HG03521 (cell line): ENCODE data around the gene ERGIC2.
"Not testable (repeated sequence)": the region's sequence is repeated elsewhere in the genome, so short reads cannot be mapped to it uniquely, and the experiment has no call there.

Experiments used
- ATAC-seq: cut with Tn5 transposase; IDR thresholded peaks from one replicate; pipeline ENCODE4 v1.9.1; 2021; ENCODE audit warnings: mild to moderate bottlenecking, moderate library complexity; ENCODE audit not compliant: unreplicated experiment

ERGIC2 gene, protein sequence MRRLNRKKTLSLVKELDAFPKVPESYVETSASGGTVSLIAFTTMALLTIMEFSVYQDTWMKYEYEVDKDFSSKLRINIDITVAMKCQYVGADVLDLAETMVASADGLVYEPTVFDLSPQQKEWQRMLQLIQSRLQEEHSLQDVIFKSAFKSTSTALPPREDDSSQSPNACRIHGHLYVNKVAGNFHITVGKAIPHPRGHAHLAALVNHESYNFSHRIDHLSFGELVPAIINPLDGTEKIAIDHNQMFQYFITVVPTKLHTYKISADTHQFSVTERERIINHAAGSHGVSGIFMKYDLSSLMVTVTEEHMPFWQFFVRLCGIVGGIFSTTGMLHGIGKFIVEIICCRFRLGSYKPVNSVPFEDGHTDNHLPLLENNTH

DNA sequence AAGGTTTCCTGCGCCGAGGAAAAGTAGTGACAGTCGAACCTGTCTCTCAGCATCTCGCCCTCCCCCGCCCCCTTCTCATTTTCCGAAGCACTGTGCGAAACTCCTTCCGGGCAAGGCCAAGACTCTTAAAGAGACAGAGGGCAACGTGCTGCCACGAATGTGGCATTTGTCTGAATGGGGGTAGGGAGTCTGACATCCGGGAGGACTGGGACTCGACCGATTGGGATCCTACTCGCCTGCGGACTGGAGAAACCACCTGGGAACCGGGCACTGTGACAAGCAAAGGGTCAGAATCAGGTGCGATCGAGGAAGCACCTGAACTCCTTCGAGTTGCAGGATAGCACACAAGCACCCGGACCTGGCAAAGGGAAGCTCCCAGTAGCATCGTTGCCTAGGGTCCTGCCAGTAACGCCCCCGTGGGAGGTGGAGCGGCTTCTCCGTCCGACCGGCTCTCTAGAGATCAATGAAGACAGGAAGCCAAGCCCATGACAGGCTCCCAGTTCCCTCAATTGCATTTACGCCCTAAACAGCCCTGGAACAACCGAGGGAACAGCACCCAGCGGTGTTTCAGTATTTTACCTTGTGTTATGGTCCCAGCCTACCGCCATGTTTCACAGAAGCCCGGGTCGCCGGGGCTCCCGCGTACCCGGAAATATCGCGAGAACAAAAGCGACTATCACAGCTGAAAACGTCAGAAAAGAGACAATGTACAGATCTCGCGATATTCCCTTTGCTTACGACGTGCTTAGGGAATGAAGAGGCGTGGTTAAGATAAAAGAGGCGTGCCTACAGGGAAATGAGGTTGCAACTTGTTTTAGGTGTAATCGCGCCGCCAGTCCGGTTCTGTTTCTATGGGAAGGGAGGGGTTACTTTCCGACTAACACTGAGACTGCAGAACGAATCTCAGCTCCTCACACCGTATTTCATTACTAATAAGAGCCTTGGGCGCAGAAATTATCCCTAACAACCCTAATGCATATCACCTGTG, at the start of gene ERGIC2:
TSS of gene ERGIC2 (minus strand) at position 637 of the 988 bp plus-strand sequence. CDS start 9,539 bp downstream, outside the sequence.
- peak; percentile 96 for ATAC-seq

DNA sequence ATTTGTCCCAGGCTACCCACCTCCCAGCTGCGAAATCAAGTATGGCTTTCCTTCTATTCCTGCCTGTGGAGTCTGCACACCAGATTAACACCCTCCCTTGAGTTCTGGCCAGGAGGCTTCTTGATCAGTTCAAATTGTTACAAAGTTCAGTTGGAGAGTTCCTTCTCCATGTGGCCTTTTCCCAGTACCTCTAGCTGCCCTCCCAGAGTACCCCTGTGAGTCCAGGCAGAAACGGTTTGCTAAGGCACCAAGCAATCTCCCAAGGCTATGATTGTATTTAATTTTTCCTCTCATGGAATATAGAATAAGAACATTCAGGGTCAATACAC, 49.7 kb upstream of the ERGIC2 start:
- no peak for ATAC-seq

DNA sequence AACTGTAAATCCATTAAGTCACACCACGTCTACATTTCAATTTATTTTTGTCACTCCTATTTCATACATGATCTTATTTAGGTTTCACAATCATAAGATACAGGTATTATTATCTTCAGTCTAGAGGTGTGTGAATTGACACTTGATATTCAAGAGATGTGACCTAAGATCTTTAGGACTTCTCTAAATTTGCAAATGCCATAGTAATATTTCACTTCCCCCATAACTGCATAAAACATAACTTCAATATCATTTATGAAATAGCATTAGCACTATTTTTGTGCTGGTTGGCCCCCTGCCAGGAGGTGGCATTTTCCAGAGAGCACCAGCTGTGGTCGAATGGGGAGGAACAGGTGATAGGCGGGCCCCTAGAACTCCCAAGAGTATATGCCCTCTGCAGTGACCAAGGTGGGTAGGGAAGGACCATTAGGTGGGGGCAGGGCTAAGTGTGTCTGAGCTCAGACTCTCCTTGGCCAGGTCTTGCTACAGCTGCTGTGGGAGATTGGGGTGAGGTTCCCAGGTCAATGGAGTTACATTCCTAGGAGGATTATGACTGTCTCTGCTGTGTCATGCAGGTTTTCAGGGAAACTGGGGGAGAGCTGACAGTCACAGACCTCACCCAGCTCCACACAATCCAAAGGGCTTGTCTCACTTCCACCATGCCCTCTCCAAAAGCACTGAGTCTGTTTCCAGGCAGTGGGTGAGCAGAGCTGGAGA, 49.2 kb upstream of the ERGIC2 start:
- no peak for ATAC-seq

DNA sequence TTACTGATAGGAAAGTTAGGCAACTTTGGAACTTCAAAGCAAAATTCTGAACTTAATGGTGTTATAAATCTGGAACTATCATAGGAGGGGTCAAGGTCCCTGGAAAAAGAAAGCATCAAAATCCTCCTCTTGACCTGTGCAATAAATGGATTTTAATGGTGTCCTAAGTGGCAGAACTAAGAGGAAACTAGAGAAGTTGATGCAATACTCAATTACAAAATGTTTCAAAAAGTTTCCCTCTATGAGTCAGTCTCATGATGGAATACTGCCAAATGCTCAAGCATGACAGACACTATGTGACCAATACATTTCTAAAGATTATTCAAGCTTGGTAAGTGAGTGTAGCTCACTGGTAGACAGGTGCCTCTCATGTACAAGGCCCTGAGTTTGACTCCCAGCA, 47.7 kb upstream of the ERGIC2 start:
- ATAC-seq = no peak

DNA sequence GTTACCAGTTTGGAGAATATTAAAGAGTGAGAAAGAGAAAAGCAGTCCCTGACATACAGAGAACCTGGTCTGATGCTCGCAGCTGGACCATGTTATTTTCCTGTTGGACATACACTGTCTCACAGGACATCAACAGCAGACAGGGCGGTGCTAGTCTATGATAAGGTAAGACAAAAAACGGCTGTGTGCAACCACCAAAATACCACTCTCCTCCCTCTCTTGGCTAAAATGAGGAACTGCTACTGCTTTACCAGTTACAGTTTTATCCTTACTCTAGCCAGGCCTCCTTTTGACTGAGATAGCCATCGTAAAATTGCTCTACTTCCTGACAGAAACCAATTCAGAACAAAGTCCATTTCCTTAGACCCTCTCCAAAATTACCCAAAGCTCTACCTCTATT, 47.0 kb upstream of the ERGIC2 start:
- ATAC-seq = peak; percentile 98

DNA sequence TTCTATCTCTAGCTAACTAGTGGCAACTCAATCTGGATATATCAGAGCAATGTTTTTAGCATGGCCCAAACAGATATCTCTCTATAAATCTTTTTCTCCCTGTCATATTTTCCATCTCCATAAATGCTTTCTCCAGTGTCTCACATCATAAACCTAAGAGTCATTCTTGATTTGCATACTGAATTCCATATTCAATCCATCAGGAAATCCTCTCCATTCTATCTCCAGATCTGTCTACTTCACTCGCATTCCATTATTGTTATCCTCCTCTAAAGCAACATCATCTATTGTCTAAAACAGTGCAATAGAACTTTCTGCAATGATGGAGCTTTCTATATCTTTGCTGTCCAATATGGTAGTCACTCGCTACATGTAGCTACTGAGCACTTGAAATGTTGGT, 45.5 kb upstream of the ERGIC2 start:
- no peak for ATAC-seq

DNA sequence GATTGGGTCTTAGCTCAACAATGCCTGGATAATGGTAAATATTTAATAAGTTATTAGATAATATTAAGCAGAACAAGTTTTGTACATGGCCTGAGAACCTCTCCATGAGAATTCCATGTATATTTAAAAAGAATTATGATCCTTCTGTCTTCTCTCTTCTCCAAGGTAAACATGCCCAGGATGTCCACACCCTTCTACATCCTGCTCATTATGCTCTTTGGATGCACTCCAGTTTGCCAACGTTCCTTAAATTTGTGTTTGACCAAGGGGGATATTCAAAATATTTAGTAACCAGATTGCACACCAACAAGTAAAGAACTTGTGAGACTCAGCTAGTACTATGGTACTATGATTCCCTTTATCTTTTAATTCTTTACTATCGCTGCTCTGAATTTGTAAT, 44.8 kb upstream of the ERGIC2 start:
- no peak for ATAC-seq

DNA sequence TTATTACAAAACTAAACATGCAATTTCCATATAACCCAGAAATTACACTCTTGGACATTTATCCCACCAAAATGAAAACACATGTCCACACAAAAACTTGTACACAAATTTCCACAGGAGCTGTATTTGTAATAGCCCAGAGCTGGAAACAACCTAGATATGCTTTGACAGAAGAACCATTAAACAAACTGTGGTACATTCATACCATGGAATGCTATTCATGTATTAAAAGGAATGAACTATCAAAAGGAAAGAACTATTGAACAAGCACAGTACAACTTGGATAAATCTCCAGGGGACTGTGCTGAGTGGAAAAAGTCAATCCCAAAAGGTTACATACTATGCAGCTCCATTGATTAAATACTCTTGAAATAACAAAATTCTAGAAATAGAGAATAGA, 35.8 kb upstream of the ERGIC2 start:
- ATAC-seq = no peak

DNA sequence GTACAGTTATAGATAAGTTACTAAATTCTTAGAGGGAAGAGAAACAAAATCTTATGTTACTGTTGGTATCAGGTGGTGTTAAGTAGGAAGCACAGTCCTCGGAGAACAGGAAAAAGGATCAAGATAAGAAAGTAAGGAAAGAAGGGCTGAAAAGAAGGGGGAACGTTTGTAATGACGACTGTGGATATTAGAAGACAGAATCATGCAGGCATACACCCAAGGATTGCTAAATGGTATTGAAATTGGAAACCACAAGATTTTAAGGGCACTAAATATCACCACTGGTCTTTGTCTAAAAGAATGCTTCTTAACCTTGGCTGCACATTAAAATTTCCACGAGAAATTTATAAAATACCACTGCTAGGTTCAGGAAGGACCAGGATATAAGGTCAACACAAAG, 34.1 kb upstream of the ERGIC2 start:
- no peak for ATAC-seq

DNA sequence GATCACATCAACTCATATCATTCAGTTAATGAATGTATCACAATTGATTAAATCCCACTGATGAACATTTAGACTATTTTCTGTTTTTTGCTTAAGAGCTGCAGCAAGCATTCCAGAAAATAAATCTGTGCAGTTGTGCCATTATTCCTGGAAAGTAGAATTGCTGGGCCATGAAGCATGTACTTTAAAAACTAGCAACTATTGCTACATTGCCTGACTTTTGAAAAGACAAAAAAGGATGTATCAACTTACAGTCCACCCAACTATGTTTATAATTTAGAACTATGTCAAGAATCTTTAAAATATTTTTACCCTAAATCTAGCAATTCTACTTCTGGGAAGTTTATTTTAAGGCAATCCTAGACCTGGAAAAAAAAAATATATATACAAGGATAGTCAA, 33.4 kb upstream of the ERGIC2 start:
- no peak for ATAC-seq

DNA sequence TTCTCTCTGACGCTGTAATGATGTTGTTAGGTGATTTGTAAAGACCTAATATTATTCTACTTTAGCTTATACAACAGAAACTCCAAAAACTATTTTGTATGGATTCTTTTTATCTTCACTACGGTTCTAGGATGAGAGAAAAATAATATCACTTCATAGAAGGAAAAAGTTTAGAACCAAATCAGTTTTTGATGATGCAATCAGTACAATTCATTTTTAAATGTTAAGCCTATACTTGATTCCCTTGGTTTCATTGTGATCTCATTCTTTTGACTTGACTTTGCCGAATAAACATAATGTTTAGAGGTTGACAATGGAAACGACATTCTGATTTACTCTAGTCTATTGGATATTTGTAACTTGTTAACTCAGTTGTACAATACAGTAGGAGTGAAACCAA, 24.6 kb upstream of the ERGIC2 start:
- no peak for ATAC-seq

DNA sequence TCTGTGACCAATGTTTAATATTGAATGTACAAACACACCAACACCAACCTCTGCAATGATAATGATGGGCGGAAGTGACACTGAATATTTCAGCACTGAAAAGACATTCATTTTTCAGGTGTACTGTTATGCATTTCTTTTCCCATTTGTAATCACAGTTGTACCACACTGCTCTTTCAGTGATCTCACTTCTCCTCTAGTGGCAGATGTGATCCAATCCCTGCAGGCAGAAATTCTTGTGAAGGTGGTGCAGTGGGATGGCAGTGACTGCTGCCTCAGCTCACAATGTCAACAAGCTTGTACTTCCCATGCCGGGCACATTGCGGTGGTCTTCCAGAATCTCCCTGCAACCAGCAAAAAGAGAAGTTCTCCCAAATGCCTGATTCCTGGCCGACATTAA, 23.0 kb upstream of the ERGIC2 start:
- no peak for ATAC-seq

DNA sequence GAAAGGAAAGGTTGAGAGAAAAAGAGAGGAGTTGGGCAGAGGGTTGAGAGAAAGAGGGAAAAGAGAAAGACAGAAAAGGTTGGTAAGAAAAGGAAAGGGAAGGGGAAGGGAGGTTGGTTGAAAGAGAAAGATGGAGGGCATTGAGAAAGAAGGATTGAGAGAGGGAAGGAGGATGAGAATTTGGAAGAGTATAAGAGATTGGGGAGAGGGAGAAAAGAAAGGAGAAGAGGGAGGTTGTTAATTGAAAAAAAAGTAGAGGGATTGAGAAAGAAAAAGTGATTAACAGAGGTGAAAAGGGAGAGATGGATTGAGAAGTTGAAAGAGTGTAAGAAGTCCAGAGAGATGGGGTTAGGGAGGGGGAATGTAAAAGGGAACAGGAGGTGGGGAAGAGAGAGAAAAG, 21.5 kb upstream of the ERGIC2 start:
- ATAC-seq = no peak

DNA sequence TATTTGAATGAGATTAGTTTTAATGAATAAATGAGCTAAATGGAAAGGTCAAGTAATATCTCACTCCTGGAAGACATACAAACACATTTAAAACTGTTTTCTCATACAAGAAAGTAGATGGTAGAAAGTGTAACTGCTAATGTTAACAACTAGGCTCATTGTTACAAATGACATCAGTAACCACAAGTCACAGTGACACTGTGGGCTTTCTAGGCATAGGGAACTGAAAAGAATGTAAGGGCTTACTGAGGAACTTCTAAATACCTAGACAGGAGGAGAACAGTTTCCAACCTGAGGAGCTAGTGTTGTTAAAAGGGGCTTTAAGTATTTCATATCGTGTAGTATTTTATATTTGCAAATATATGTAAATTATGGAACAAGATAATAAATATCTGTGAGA, 17.5 kb upstream of the ERGIC2 start:
- ATAC-seq = no peak

DNA sequence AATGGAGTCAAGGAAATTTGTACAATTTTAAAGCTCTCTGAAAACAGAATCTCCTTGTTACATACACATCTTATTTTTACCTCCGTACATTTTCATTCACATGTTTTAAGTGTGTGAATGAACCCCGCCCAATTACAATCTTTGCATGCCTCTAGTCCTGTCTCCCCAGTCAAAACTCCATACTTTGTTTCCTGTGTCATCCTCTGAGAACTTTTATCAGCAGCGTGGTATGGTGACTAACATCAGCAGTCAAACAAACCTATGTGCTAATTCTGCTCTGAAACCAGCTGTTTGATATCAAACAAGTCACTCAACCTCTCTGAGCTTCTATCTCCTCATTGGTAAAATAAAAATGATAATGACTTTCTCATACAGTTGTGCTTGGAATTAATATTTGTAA, 15.8 kb upstream of the ERGIC2 start:
- ATAC-seq = no peak

DNA sequence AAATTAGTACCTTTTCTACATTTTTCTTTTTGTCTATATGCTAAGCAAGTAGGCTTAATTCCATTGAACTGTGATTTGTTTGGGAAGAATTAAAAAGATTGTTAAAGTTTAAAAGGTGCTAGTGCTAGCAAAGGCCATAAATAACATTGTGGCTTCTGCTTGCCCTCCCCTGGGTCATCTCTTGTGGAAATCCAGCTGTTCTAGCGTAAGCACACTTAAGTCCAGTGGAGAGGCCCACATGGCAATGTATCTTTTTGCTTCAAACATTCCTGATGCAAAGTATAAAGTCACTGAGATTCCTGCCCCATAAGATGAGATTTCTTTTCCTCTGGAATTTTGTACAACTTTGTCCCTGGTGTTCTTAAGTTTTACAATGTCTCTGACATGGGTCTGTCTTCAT, 14.4 kb upstream of the ERGIC2 start:
- ATAC-seq = no peak

DNA sequence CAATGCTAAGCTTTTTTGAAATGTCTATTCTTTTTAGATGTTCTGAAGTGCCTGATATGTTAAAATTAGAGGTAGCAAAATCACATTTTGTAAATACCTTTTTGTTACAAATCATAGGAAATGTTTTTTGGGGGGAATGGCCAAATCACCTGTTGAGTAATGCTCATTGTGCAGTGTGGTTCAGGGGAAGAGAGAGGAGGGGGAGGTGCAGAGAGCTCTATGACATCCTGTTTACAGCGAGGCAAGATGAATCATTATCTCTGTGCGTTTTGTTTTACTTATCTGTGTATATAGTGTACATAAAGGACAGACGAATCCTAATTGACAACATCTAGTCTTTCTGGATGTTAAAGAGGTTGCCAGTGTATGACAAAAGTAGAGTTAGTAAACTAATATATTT, 9.4 kb upstream of the ERGIC2 start:
- not testable (repeated sequence) for ATAC-seq

DNA sequence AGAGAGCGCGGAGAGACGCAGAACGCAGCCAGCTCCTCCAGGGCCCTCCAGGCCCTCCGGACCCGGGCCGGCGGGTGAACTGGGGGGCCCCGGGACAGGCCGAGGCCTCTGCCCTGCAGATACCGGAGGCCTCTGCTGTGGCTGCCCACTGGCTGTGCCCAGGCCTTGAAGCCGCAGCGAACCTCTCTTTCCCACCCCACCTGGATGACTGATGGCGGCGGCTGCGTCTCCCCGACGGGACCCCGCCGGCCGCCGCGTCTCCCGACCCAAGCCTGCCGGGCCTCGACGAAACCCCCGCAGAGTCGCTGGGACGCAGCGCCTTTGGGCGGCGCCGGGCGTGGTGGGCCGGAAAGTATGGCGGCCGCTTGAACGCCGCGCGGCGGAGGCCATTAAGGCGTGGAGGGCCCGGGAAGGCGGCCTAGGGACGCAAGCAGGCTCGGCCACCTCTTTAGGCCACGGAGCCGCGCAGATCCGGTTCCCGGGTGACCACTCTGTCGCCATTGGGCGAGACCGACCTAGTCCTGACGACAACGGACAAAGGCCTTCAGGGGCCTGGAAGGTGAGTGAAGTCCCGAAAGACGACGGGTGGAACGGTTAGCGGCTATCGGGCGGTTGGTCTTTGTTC, 8.4 kb upstream of the ERGIC2 start:
- ATAC-seq = no peak

DNA sequence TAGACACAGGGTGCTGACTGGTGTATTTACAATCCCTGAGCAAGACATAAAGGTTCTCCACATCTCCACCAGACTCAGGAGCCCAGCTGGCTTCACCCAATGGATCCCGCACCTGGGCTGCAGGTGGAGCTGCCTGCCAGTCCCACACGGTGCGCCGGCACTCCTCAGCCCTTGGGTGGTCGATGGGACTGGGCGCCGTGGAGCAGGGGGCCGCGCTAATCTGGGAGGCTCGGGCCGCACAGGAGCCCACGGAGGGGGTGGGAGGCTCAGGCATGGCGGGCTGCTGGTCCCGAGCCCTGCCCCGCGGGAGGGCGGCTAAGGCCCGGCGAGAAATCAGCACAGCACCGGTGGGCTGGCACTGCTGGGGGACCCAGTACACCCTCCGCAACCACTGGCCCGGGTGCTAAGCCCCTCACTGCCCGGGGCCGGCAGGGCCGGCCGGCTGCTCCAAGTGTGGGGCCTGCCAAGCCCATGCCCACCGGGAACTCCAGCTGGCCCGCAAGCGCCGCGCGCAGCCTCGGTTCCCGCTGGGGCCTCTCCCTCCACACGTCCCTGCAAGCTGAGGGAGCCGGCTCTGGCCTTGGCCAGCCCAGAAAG, 5.2 kb upstream of the ERGIC2 start:
- ATAC-seq = not testable (repeated sequence)

DNA sequence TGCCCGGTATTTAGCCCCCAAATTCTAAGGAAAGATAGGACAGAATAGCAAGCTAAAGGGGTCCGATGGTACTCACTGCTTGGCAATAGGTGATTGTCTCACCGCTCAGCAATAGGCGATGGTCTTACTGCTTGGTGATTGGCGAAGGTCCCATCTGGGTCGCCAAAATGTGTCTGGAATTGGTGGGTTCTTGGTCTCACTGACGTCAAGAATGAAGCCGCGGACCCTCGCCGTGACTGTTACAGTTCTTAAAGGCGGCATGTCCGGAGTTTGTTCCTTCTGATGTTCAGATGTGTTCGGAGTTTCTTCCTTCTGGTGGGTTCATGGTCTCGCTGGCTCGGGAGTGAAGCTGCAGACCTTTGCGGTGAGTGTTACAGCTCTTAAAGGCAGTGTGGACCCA, 4.2 kb upstream of the ERGIC2 start:
- not testable (repeated sequence) for ATAC-seq

DNA sequence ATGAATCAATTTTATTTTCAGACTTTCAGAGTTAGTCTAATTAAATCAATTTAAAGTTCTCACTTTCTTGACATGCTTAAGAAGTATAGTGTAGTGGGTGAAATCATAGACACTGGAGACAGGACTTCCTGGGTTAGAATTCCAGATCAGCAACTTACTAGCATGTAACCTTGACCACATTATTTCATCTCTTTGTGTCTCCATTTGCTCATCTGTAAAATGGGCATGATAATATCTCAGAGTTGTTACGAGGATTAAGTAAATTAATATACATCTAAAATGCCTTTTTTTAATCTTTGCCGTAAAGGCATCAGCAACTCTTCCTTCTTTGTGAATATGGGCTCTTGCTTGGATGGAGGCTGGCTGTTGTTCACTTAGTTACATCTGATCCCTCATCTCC, 1.3 kb upstream of the ERGIC2 start:
- no peak for ATAC-seq
